RKO (cell line): ENCODE measurements around the gene TCEAL7.
A peak's percentile ranks its signal among the peaks of the same experiment; 100 is the strongest.
"Not testable (repeated sequence)": the region's sequence is repeated elsewhere in the genome, so short reads cannot be mapped to it uniquely, and the experiment has no call there.

ENCODE experiments used
- DNase-seq: peaks from one replicate; pipeline ENCODE4 v3.0.0-alpha.2; 2016; ENCODE audit warnings: low spot score

The TCEAL7 gene

GRCh38 chrX:103329991-103330390 is at the start of gene TCEAL7:
TCEAL7 (plus strand) TSS chrX:103330239; CDS start chrX:103331404, 1,165 bp downstream.
- DNase-seq: no peak

GRCh38 chrX:103293118-103293517 is 36.9 kb upstream of the TCEAL7 start:
- no peak for DNase-seq

- no peak for DNase-seq
Observed at GRCh38 chrX:103304705-103305104, 25.3 kb upstream of the TCEAL7 start.

- DNase-seq: not testable (repeated sequence)
Observed at GRCh38 chrX:103305666-103306065, 24.4 kb upstream of the TCEAL7 start.

GRCh38 chrX:103309860-103310554 is 20.0 kb upstream of the TCEAL7 start:
- no peak for DNase-seq

GRCh38 chrX:103310555-103311398 is 19.3 kb upstream of the TCEAL7 start, which contains the start of gene BEX2:
BEX2 (minus strand) TSS chrX:103310990; CDS start chrX:103309976, 1,014 bp downstream.
- no peak for DNase-seq

GRCh38 chrX:103311399-103311780 is 18.6 kb upstream of the TCEAL7 start:
- no peak for DNase-seq

- no peak for DNase-seq
Observed at GRCh38 chrX:103330681-103331288, 746 bp downstream of the TCEAL7 start.

- no peak for DNase-seq
Observed at GRCh38 chrX:103338663-103339062, 8.6 kb downstream of the TCEAL7 start.

- peak; percentile 74 for DNase-seq
Observed at GRCh38 chrX:103343105-103343504, 13.1 kb downstream of the TCEAL7 start.

- no peak for DNase-seq
Observed at GRCh38 chrX:103344606-103345005, 14.6 kb downstream of the TCEAL7 start.

- no peak for DNase-seq
Observed at GRCh38 chrX:103347682-103348397, 17.8 kb downstream of the TCEAL7 start.

GRCh38 chrX:103356130-103356798 is 26.2 kb downstream of the TCEAL7 start, which contains the start of gene TCEAL9:
TCEAL9 (plus strand) TSS chrX:103356506; CDS start chrX:103357685, 1,179 bp downstream.
- peak; percentile 81 for DNase-seq

- peak; percentile 21 for DNase-seq
Observed at GRCh38 chrX:103356858-103357257, 26.8 kb downstream of the TCEAL7 start.

- DNase-seq: no peak
Observed at GRCh38 chrX:103357871-103358270, 27.8 kb downstream of the TCEAL7 start.

GRCh38 chrX:103359605-103360004 is 29.6 kb downstream of the TCEAL7 start:
- not testable (repeated sequence) for DNase-seq

GRCh38 chrX:103360092-103360491 is 30.1 kb downstream of the TCEAL7 start:
- DNase-seq: no peak

GRCh38 chrX:103360916-103361315 is 30.9 kb downstream of the TCEAL7 start:
- DNase-seq: no peak

GRCh38 chrX:103361798-103362197 is 31.8 kb downstream of the TCEAL7 start:
- DNase-seq: no peak

- no peak for DNase-seq
Observed at GRCh38 chrX:103362474-103362873, 32.4 kb downstream of the TCEAL7 start.

GRCh38 chrX:103363046-103363445 is 33.0 kb downstream of the TCEAL7 start:
- DNase-seq: no peak
